ENCODE results near the gene SLC25A21.
"Not testable (repeated sequence)": the region's sequence is repeated elsewhere in the genome, so short reads cannot be mapped to it uniquely, and the experiment has no call there.

The SLC25A21 gene

GRCh38 chr14:37023875-37024565, 148.4 kb downstream of the SLC25A21 start:
- no peak for DNase-seq (ENCODE audit: low read depth, low spot score)
- no peak overlapping the region for H3K4me3 ChIP-seq (ENCODE audit: low read length)

GRCh38 chr14:37021390-37021789, 151.0 kb downstream of the SLC25A21 start:
- H3K4me3 ChIP-seq (ENCODE audit: low read length): no peak overlapping the region
- DNase-seq (ENCODE audit: low read depth, low spot score): no peak

GRCh38 chr14:37019488-37019887, 152.9 kb downstream of the SLC25A21 start:
- DNase-seq (ENCODE audit: low read depth, low spot score): no peak
- no peak overlapping the region for H3K4me3 ChIP-seq (ENCODE audit: low read length)

- no peak for DNase-seq (ENCODE audit: low read depth, low spot score)
- no peak overlapping the region for H3K4me3 ChIP-seq (ENCODE audit: low read length)
Measured at GRCh38 chr14:37018571-37019240, 153.7 kb downstream of the SLC25A21 start.

- DNase-seq (ENCODE audit: low read depth, low spot score): no peak
- H3K4me3 ChIP-seq (ENCODE audit: low read length): no peak overlapping the region
Measured at GRCh38 chr14:37013078-37013477, 159.3 kb downstream of the SLC25A21 start.

GRCh38 chr14:36998686-36999085, 173.7 kb downstream of the SLC25A21 start:
- H3K4me3 ChIP-seq (ENCODE audit: low read length): no peak overlapping the region
- DNase-seq (ENCODE audit: low read depth, low spot score): no peak

GRCh38 chr14:36997843-36998242, 174.6 kb downstream of the SLC25A21 start:
- no peak for DNase-seq (ENCODE audit: low read depth, low spot score)
- no peak overlapping the region for H3K4me3 ChIP-seq (ENCODE audit: low read length)

- no peak overlapping the region for H3K4me3 ChIP-seq (ENCODE audit: low read length)
- DNase-seq (ENCODE audit: low read depth, low spot score): no peak
Measured at GRCh38 chr14:36996857-36997590, 175.4 kb downstream of the SLC25A21 start.

GRCh38 chr14:36996133-36996856, 176.1 kb downstream of the SLC25A21 start:
- DNase-seq (ENCODE audit: low read depth, low spot score): no peak
- H3K4me3 ChIP-seq (ENCODE audit: low read length): no peak overlapping the region

- DNase-seq (ENCODE audit: low read depth, low spot score): no peak
- H3K4me3 ChIP-seq (ENCODE audit: low read length): no peak overlapping the region
Measured at GRCh38 chr14:36989806-36990205, 182.6 kb downstream of the SLC25A21 start.

- DNase-seq (ENCODE audit: low read depth, low spot score): no peak
- H3K4me3 ChIP-seq (ENCODE audit: low read length): no peak overlapping the region
Measured at GRCh38 chr14:36988989-36989388, 183.4 kb downstream of the SLC25A21 start.

- DNase-seq (ENCODE audit: low read depth, low spot score): no peak
- no peak overlapping the region for H3K4me3 ChIP-seq (ENCODE audit: low read length)
Measured at GRCh38 chr14:36988568-36988967, 183.8 kb downstream of the SLC25A21 start.

- no peak overlapping the region for H3K4me3 ChIP-seq (ENCODE audit: low read length)
- DNase-seq (ENCODE audit: low read depth, low spot score): no peak
Measured at GRCh38 chr14:36986407-36986806, 186.0 kb downstream of the SLC25A21 start.

GRCh38 chr14:36981832-36982529, 190.4 kb downstream of the SLC25A21 start:
- no peak for DNase-seq (ENCODE audit: low read depth, low spot score)
- H3K4me3 ChIP-seq (ENCODE audit: low read length): no peak overlapping the region

- not testable (repeated sequence) for H3K4me3 ChIP-seq (ENCODE audit: low read length); DNase-seq (ENCODE audit: low read depth, low spot score)
Measured at GRCh38 chr14:36980413-36980812, 192.0 kb downstream of the SLC25A21 start.

- H3K4me3 ChIP-seq (ENCODE audit: low read length): no peak overlapping the region
- DNase-seq (ENCODE audit: low read depth, low spot score): no peak
Measured at GRCh38 chr14:36979863-36980262, 192.5 kb downstream of the SLC25A21 start.

GRCh38 chr14:36976571-36977023, 195.8 kb downstream of the SLC25A21 start:
- H3K4me3 ChIP-seq (ENCODE audit: low read length): no peak overlapping the region
- no peak for DNase-seq (ENCODE audit: low read depth, low spot score)

- H3K4me3 ChIP-seq (ENCODE audit: low read length): no peak overlapping the region
- DNase-seq (ENCODE audit: low read depth, low spot score): no peak
Measured at GRCh38 chr14:36975834-36976233, 196.6 kb downstream of the SLC25A21 start.

GRCh38 chr14:36974985-36975384, 197.4 kb downstream of the SLC25A21 start:
- no peak overlapping the region for H3K4me3 ChIP-seq (ENCODE audit: low read length)
- no peak for DNase-seq (ENCODE audit: low read depth, low spot score)

Data from Jurkat, Clone E6-1 (cell line).